MCF 10A (cell line): Measurements from ENCODE around the gene MORN1. TPM values are rescaled to one million over a fixed set of nuclear protein-coding genes. Genes with fewer than 3 reads are reported as not detected.

Source experiments
- BruUV-seq: library from RNA; stranded (reverse); fragments of 400-500 nt; replicated peaks from 2 replicates; lab custom pipeline; 2021; lab: Mats Ljungman, UMichigan
- CTCF ChIA-PET: fragments of 300-600 bp; sonication (Branson Sonifier 250); formaldehyde crosslinking; extraction: SDS; loops from one replicate; lab custom pipeline; 2021; ENCODE audit warnings: antibody characterized with exemption, inconsistent platforms; lab: Yijun Ruan, JAX
- POLR2A ChIA-PET: fragments of 300-600, 350-650 bp; sonication (Branson Sonifier 250); formaldehyde crosslinking; extraction: SDS; loops from one replicate; lab custom pipeline; 2020; ENCODE audit warnings: antibody characterized with exemption, inconsistent platforms; lab: Yijun Ruan, JAX
- DNase-seq: peaks from one replicate; pipeline ENCODE4 v3.0.0-alpha.2; 2018; ENCODE audit not compliant: unreplicated experiment
- H3K27ac Mint-ChIP-seq: one replicate; pipeline ENCODE4 v1.8.0; 2022; ENCODE audit warnings: mild to moderate bottlenecking, low read depth, mixed read lengths; ENCODE audit not compliant: unreplicated experiment
- H3K27me3 Mint-ChIP-seq: one replicate; pipeline ENCODE4 v1.8.0; 2022; ENCODE audit warnings: mixed read lengths; ENCODE audit not compliant: insufficient read depth, unreplicated experiment
- H3K36me3 Mint-ChIP-seq: one replicate; pipeline ENCODE4 v1.8.0; 2022; ENCODE audit warnings: mild to moderate bottlenecking, moderate library complexity, mixed read lengths; ENCODE audit not compliant: insufficient read depth, unreplicated experiment
- H3K4me1 Mint-ChIP-seq: one replicate; pipeline ENCODE4 v1.8.0; 2022; ENCODE audit warnings: mixed read lengths; ENCODE audit not compliant: insufficient read depth, unreplicated experiment
- H3K4me3 Mint-ChIP-seq: one replicate; pipeline ENCODE4 v1.8.0; 2022; ENCODE audit warnings: mild to moderate bottlenecking, moderate library complexity, mixed read lengths; ENCODE audit not compliant: unreplicated experiment
- H3K9me3 Mint-ChIP-seq: one replicate; pipeline ENCODE4 v1.8.0; 2022; ENCODE audit warnings: mixed read lengths; ENCODE audit not compliant: unreplicated experiment
- intact Hi-C: fragments of 100-400 bp; cut with micrococcal nuclease; formaldehyde crosslinking; loops from 2 replicates; pipeline ENCODE4 v1.14.1; 2022
- total RNA-seq: library from RNA; stranded (reverse); gene quantifications from 2 replicates; pipeline ENCODE4 v1.2.3, GENCODE V29; 2022
- TF ChIP-seq, protein P1 (sequence below): fragments of 200-600 bp; IDR thresholded peaks from one replicate; pipeline ENCODE4 v1.8.0; 2022; ENCODE audit warnings: antibody characterized with exemption, mild to moderate bottlenecking; ENCODE audit not compliant: unreplicated experiment

Gene MORN1
- total RNA-seq, 1 experiment from 2014 or later, result 19.4 TPM

DNA sequence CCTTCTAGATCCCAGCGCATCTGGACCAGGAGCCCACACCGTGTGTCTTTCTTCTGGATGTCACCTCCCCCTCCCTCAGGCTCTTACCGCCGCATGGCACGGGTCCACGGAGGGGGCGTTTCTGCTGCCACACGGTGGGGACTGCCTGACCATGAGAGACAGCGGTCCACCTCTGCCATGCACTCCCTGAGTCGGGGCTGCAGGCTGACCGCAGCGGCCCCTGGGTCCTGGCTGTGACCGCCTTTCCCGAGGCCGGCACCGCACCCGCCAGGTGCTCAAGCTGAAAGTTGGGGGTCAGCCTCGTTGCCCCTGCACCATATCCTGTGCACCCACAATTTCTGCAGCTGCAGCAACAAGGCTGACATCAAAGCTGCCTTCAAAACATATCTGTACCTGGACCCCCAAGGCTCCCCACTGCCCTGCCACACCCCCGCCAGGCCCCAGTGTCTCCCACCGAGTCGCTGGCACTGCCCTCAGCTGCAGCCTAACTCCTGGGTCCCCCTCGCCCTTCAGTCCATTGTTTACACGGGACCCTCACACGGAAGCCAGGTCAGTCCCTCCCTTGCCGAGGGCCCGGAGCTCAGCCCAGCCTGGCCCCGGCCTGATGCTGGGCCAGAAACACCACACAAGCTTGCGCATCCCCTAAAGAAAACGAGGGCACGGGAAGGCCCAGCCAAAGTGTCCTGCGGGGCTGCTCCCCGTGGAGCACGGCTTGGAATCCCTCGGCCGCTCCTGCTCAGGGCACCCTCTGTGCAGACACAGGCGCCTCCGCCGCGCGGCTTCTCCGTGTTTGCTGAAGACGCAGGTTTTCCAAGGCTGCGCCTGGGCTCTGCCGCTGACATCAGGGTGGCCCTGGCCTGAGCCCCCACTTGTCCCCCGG, 51.9 kb downstream of the MORN1 start:
- TF ChIP-seq, protein P1, sequence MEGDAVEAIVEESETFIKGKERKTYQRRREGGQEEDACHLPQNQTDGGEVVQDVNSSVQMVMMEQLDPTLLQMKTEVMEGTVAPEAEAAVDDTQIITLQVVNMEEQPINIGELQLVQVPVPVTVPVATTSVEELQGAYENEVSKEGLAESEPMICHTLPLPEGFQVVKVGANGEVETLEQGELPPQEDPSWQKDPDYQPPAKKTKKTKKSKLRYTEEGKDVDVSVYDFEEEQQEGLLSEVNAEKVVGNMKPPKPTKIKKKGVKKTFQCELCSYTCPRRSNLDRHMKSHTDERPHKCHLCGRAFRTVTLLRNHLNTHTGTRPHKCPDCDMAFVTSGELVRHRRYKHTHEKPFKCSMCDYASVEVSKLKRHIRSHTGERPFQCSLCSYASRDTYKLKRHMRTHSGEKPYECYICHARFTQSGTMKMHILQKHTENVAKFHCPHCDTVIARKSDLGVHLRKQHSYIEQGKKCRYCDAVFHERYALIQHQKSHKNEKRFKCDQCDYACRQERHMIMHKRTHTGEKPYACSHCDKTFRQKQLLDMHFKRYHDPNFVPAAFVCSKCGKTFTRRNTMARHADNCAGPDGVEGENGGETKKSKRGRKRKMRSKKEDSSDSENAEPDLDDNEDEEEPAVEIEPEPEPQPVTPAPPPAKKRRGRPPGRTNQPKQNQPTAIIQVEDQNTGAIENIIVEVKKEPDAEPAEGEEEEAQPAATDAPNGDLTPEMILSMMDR, result no peak
- no peak for DNase-seq
- Mint-ChIP-seq H3K27me3 (peaks cover 14% of the 10 kb centered on the region), H3K4me1 (no peaks in the 10 kb centered on the region), H3K9me3 (no peaks in the 10 kb centered on the region), H3K4me3 (no peak overlapping the region), H3K36me3 (no peaks in the 10 kb centered on the region), H3K27ac (no peak overlapping the region)
- intact Hi-C loops, result no loop called here
- CTCF ChIA-PET, result interaction anchor here (1.4 kb wide), 1 partner anchor 42 kb away, joined by 4 read pairs; no protein-coding TSS in a partner anchor
- POLR2A ChIA-PET, result no interaction called here
- no TSS peak for BruUV-seq

DNA sequence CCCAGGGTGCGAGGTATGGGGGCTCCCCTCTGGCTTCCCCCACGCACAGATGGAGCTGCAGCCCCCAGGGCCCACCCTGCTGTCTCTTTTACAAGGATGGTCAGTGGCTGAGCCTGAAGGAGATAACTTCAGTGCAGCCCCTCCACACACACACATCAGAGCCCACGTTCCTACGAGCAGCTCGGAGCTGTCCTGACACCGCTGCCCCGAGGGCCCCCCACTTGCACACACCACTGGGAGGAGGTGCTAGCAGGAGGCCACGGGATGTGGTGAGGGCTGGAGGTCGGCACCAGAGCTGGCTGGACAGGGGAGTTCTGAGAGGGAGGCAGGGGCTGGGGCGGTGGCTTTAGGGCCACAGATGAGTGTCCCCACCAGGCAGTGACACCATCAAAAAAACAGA, 53.9 kb downstream of the MORN1 start:
- H3K27ac Mint-ChIP-seq, result no peak overlapping the region
- intact Hi-C loops, result no loop called here
- no peak for DNase-seq
- POLR2A ChIA-PET, result no interaction called here
- no peaks in the 10 kb centered on the region for H3K4me1 Mint-ChIP-seq
- no peak overlapping the region for H3K4me3 Mint-ChIP-seq
- no peaks in the 10 kb centered on the region for H3K36me3 Mint-ChIP-seq
- BruUV-seq, result no TSS peak
- TF ChIP-seq, protein P1, result no peak
- CTCF ChIA-PET, result no interaction called here
- no peaks in the 10 kb centered on the region for H3K9me3 Mint-ChIP-seq
- H3K27me3 Mint-ChIP-seq, result peaks cover 14% of the 10 kb centered on the region

DNA sequence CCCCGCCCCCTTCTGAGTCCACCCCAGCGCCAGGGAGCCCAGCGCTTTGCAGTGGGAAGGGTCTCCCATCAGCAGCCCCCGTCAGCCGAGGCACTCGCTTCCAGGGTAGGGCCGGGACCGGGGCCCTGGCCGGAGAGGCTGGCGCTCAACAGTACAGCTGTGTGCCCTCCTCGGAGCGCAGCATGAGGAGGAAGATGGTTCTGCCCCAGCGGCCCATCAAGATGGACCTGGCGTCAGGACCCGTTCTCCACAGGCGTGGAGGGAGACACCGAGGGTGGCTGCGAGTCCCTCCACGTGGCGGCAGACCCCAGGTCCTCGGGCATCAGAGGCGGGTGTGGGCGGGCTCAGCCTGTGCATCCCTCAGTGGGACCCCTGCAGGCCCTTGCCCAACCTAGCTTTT, 54.3 kb downstream of the MORN1 start:
- CTCF ChIA-PET, result no interaction called here
- TF ChIP-seq, protein P1, result no peak
- intact Hi-C loops, result no loop called here
- Mint-ChIP-seq H3K36me3 (no peaks in the 10 kb centered on the region), H3K27ac (no peak overlapping the region), H3K27me3 (peaks cover 14% of the 10 kb centered on the region), H3K4me3 (no peak overlapping the region), H3K9me3 (no peaks in the 10 kb centered on the region), H3K4me1 (no peaks in the 10 kb centered on the region)
- DNase-seq, result no peak
- POLR2A ChIA-PET, result no interaction called here
- no TSS peak for BruUV-seq

DNA sequence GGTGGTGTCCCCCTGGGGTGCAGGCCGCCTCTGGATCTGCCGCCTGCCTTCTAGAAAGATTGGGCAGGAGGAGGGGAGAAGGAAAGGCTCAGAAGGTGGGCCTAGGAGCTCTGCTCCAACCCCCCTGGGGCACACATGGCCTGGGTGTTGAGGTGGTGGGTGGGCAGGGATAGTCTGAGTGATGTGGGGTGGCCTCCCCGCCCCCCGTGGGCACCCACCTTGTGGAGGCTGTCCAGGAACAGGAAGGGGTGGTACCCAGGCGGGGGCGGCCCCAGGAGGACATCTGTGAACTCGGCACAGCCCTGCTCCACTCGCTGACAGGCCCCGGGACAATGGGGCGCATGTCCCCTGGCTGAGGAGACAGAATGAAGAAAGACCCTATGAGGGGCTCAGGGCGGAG, 54.9 kb downstream of the MORN1 start:
- TF ChIP-seq, protein P1, result no peak
- CTCF ChIA-PET, result interaction anchor here (0.6 kb wide), 1 partner anchor 142 kb away, joined by 3 read pairs; no protein-coding TSS in a partner anchor
- Mint-ChIP-seq H3K4me1 (no peaks in the 10 kb centered on the region), H3K27ac (no peak overlapping the region), H3K36me3 (no peaks in the 10 kb centered on the region), H3K27me3 (peaks cover 14% of the 10 kb centered on the region), H3K9me3 (no peaks in the 10 kb centered on the region), H3K4me3 (no peak overlapping the region)
- DNase-seq, result no peak
- BruUV-seq, result no TSS peak
- POLR2A ChIA-PET, result no interaction called here
- intact Hi-C loops, result no loop called here
